Amygdala (tissue), 56 donors: ENCODE measurements around the gene RNF213.
"Not testable (repeated sequence)": the region's sequence is repeated elsewhere in the genome, so short reads cannot be mapped to it uniquely, and the experiment has no call there.

Experiments used
- DNase-seq, 56 donors: peaks; one replicate each; lab custom pipeline; 2025; lab: John Stamatoyannopoulos, UW

The RNF213 gene

GRCh38 chr17:80248894-80249710 is 11.6 kb upstream of the RNF213 start:
- DNase-seq = no peak

- no peak for DNase-seq
Observed at GRCh38 chr17:80251966-80252365, 8.7 kb upstream of the RNF213 start.

GRCh38 chr17:80252871-80253270 is 7.8 kb upstream of the RNF213 start:
- peak in 1 of 56 donors; percentile 29 for DNase-seq

GRCh38 chr17:80253631-80254395 is 6.8 kb upstream of the RNF213 start:
- no peak for DNase-seq

- DNase-seq = no peak
Observed at GRCh38 chr17:80254396-80255251, 6.0 kb upstream of the RNF213 start.

- DNase-seq = no peak
Observed at GRCh38 chr17:80256034-80256350, 4.7 kb upstream of the RNF213 start.

- no peak for DNase-seq
Observed at GRCh38 chr17:80257716-80258213, 2.9 kb upstream of the RNF213 start.

GRCh38 chr17:80258296-80258695 is 2.4 kb upstream of the RNF213 start:
- not testable (repeated sequence) for DNase-seq

- no peak for DNase-seq
Observed at GRCh38 chr17:80259457-80260068, 1.1 kb upstream of the RNF213 start.

GRCh38 chr17:80260069-80260535 is 550 bp upstream of the RNF213 start:
- peak in 38 of 56 donors; percentile 6 to 73 (median 42) for DNase-seq

GRCh38 chr17:80261159-80261894 is 675 bp downstream of the RNF213 start:
- peak in 25 of 56 donors; percentile 17 to 61 (median 38) for DNase-seq

GRCh38 chr17:80261895-80262279 is 1.2 kb downstream of the RNF213 start:
- no peak for DNase-seq

GRCh38 chr17:80262291-80262690 is 1.6 kb downstream of the RNF213 start:
- DNase-seq = no peak

- DNase-seq = peak in 1 of 56 donors; percentile 8
Observed at GRCh38 chr17:80262775-80263244, 2.2 kb downstream of the RNF213 start.

GRCh38 chr17:80263253-80264204 is 2.9 kb downstream of the RNF213 start:
- peak in 19 of 56 donors; percentile 3 to 46 (median 21) for DNase-seq

- no peak for DNase-seq
Observed at GRCh38 chr17:80264205-80265075, 3.8 kb downstream of the RNF213 start.
